H9 (cell line): ENCODE results near the gene SPRYD3. TPM values are rescaled to one million over a fixed set of nuclear protein-coding genes. Genes with fewer than 3 reads are reported as not detected.

Source experiments
- DNase-seq: peaks from one replicate; pipeline ENCODE4 v3.0.0-alpha.2; 2017
- H2AFZ ChIP-seq: one replicate; pipeline ENCODE4 v1.6.1; 2013; ENCODE audit warnings: mild to moderate bottlenecking, low read length, control low read depth, moderate library complexity
- H2AK5ac ChIP-seq: 2 replicates; pipeline ENCODE4 v1.6.1; 2013; ENCODE audit warnings: low read length, control low read depth, mixed read lengths; ENCODE audit not compliant: insufficient read length
- H2BK120ac ChIP-seq: one replicate; pipeline ENCODE4 v1.6.1; 2013; ENCODE audit warnings: low read depth, mild to moderate bottlenecking, low read length, control low read depth, inconsistent platforms; ENCODE audit not compliant: poor library complexity, severe bottlenecking
- H2BK12ac ChIP-seq: 2 replicates; pipeline ENCODE4 v1.6.1; 2013; ENCODE audit warnings: low read length, control low read depth, mixed read lengths, low read depth; ENCODE audit not compliant: insufficient read length
- H2BK15ac ChIP-seq: 2 replicates; pipeline ENCODE4 v1.6.1; 2013; ENCODE audit warnings: low read depth, low read length, control low read depth
- H2BK20ac ChIP-seq: one replicate; pipeline ENCODE4 v1.6.1; 2013; ENCODE audit warnings: low read depth, mild to moderate bottlenecking, low read length, control low read depth, inconsistent platforms; ENCODE audit not compliant: poor library complexity, severe bottlenecking
- H2BK5ac ChIP-seq: 2 replicates; pipeline ENCODE4 v1.6.1; 2013; ENCODE audit warnings: low read length, control low read depth, mixed read lengths; ENCODE audit not compliant: insufficient read length
- H3K14ac ChIP-seq: 2 replicates; pipeline ENCODE4 v1.6.1; 2013; ENCODE audit warnings: low read length, control low read depth; ENCODE audit not compliant: insufficient read depth
- H3K18ac ChIP-seq: 2 replicates; pipeline ENCODE4 v1.6.1; 2013; ENCODE audit warnings: low read depth, mild to moderate bottlenecking, mixed read lengths, low read length, control low read depth; ENCODE audit not compliant: insufficient read length
- H3K23ac ChIP-seq: 2 replicates; pipeline ENCODE4 v1.6.1; 2013; ENCODE audit warnings: low read length, control low read depth, mixed read lengths, low read depth; ENCODE audit not compliant: insufficient read length
- H3K23me2 ChIP-seq: 2 replicates; pipeline ENCODE4 v1.6.1; 2013; ENCODE audit warnings: low read depth, mild to moderate bottlenecking, mixed read lengths, low read length, control low read depth; ENCODE audit not compliant: insufficient read length, poor library complexity, severe bottlenecking
- H3K27ac ChIP-seq: 2 replicates; pipeline ENCODE4 v1.5.1; 2013; ENCODE audit warnings: low read length, control low read depth, mixed read lengths, low read depth; ENCODE audit not compliant: insufficient read length
- H3K27me3 ChIP-seq: 2 replicates; pipeline ENCODE4 v1.6.1; 2013; ENCODE audit warnings: low read length, control low read depth, inconsistent platforms; ENCODE audit not compliant: insufficient read depth
- H3K4ac ChIP-seq: 2 replicates; pipeline ENCODE4 v1.6.1; 2013; ENCODE audit warnings: low read depth, mild to moderate bottlenecking, control low read depth, inconsistent platforms, low read length, moderate library complexity
- H3K4me1 ChIP-seq: 2 replicates; pipeline ENCODE4 v1.6.1; 2013; ENCODE audit warnings: low read length, control low read depth, inconsistent platforms; ENCODE audit not compliant: insufficient read depth
- H3K4me2 ChIP-seq: 2 replicates; pipeline ENCODE4 v1.6.1; 2013; ENCODE audit warnings: low read length, control low read depth, mixed read lengths; ENCODE audit not compliant: insufficient read length, insufficient read depth
- H3K56ac ChIP-seq: 2 replicates; pipeline ENCODE4 v1.6.1; 2013; ENCODE audit warnings: low read depth, mild to moderate bottlenecking, mixed read lengths, low read length, control low read depth; ENCODE audit not compliant: insufficient read length
- H3K79me1 ChIP-seq: 2 replicates; pipeline ENCODE4 v1.6.1; 2013; ENCODE audit warnings: low read depth, mild to moderate bottlenecking, moderate library complexity, low read length, control low read depth, inconsistent platforms; ENCODE audit not compliant: insufficient read depth, poor library complexity, severe bottlenecking
- H3K79me2 ChIP-seq: 2 replicates; pipeline ENCODE4 v1.6.1; 2013; ENCODE audit warnings: low read length, control low read depth, inconsistent platforms; ENCODE audit not compliant: insufficient read depth
- H3K9ac ChIP-seq: 2 replicates; pipeline ENCODE4 v1.6.1; 2013; ENCODE audit warnings: low read length, control low read depth, mixed read lengths; ENCODE audit not compliant: insufficient read length; ENCODE audit errors: extremely low read depth
- H3K9me3 ChIP-seq: one replicate; pipeline ENCODE4 v1.6.1; 2013; ENCODE audit warnings: low read depth, low read length, inconsistent platforms; ENCODE audit not compliant: control insufficient read depth
- H3T11ph ChIP-seq: one replicate; pipeline ENCODE4 v1.6.1; 2013; ENCODE audit warnings: mild to moderate bottlenecking, low read length, control low read depth, inconsistent platforms
- H4K20me1 ChIP-seq: one replicate; pipeline ENCODE4 v1.6.1; 2013; ENCODE audit not compliant: control insufficient read depth, insufficient read length, insufficient read depth
- H4K5ac ChIP-seq: 2 replicates; pipeline ENCODE4 v1.6.1; 2013; ENCODE audit warnings: low read depth, mild to moderate bottlenecking, mixed read lengths, low read length, control low read depth; ENCODE audit not compliant: insufficient read length
- H4K8ac ChIP-seq: replicated peaks from 2 replicates; pipeline ENCODE4 v1.6.1; 2013; ENCODE audit warnings: low read length, control low read depth, mixed read lengths, low read depth; ENCODE audit not compliant: insufficient read length
- H4K91ac ChIP-seq: 2 replicates; pipeline ENCODE4 v1.6.1; 2013; ENCODE audit warnings: low read depth, mild to moderate bottlenecking, moderate library complexity, mixed read lengths, low read length, control low read depth; ENCODE audit not compliant: insufficient read length
- H3K27ac Mint-ChIP-seq, 3 experiments: 2 replicates in 2 of 3; 3 replicates in 1 of 3; pipeline ENCODE4 v1.8.0; 2020 to 2021; ENCODE audit warnings: mixed read lengths in 3 of 3, mild to moderate bottlenecking in 1 of 3, moderate library complexity in 1 of 3
- H3K27me3 Mint-ChIP-seq: 2 replicates; pipeline ENCODE4 v1.8.0; 2021; ENCODE audit warnings: low read depth, mild to moderate bottlenecking, moderate library complexity, mixed read lengths
- H3K36me3 Mint-ChIP-seq, 3 experiments: 2 replicates in 2 of 3; 3 replicates in 1 of 3; pipeline ENCODE4 v1.8.0; 2020 to 2021; ENCODE audit warnings: low read depth in 3 of 3, mixed read lengths in 3 of 3; ENCODE audit not compliant: insufficient read depth in 1 of 3
- H3K4me1 Mint-ChIP-seq, 2 experiments: 2 replicates each; pipeline ENCODE4 v1.8.0; 2020; ENCODE audit warnings: mixed read lengths in 2 of 2
- H3K4me3 Mint-ChIP-seq, 2 experiments: 2 replicates in 1 of 2; 3 replicates in 1 of 2; pipeline ENCODE4 v1.8.0; 2020 to 2021; ENCODE audit warnings: mild to moderate bottlenecking in 2 of 2, mixed read lengths in 2 of 2, moderate library complexity in 1 of 2
- H3K9me3 Mint-ChIP-seq, 2 experiments: 2 replicates in 1 of 2; 3 replicates in 1 of 2; pipeline ENCODE4 v1.8.0; 2020; ENCODE audit warnings: mild to moderate bottlenecking in 2 of 2, mixed read lengths in 2 of 2, moderate library complexity in 1 of 2
- CTCF ChIP-seq: fragments of 200-600 bp; sonication (generic); conservative IDR thresholded peaks from 3 replicates; pipeline ENCODE4 v1.8.0; 2021; ENCODE audit warnings: antibody characterized with exemption, mild to moderate bottlenecking
- WGBS: extraction: QIAGEN DNeasy Blood & Tissue Kit; methylation state at CpG from one replicate; pipeline ENCODE4 v1.1.7; 2013; ENCODE audit warnings: missing lambda C conversion rate, low lambda C conversion rate, mixed read lengths; ENCODE audit not compliant: insufficient read length; ENCODE audit errors: extremely low coverage; 5-methylcytosine and 5-hydroxymethylcytosine counted together
- total RNA-seq: library from RNA; stranded (reverse); gene quantifications from 2 replicates; pipeline ENCODE4 v1.2.1, GENCODE V29; 2021

Gene SPRYD3
- total RNA-seq, 1 experiment from 2014 or later, result 6.5 TPM

- H3K4me3 Mint-ChIP-seq, result no peak overlapping the region
- Histone ChIP-seq H4K20me1 (no peaks in the 10 kb centered on the region), H3K4me1 (no peaks in the 10 kb centered on the region), H3K9me3 (no peaks in the 10 kb centered on the region), H4K5ac (no peak overlapping the region), H3K4me2 (no peak overlapping the region), H2AK5ac (no peak overlapping the region), H2BK20ac (no peak overlapping the region), H3K79me2 (no peaks in the 10 kb centered on the region), H3K18ac (no peak overlapping the region), H3K14ac (no peak overlapping the region), H4K91ac (no peak overlapping the region), H3K23me2 (no peaks in the 10 kb centered on the region), H2BK5ac (no peak overlapping the region), H2BK12ac (no peak overlapping the region), H3K27ac (no peak overlapping the region), H4K8ac (no peak overlapping the region), H2BK15ac (no peak overlapping the region), H2AFZ (no peak overlapping the region), H3K4ac (no peak overlapping the region), H3K27me3 (no peaks in the 10 kb centered on the region), H3K9ac (no peak overlapping the region), H3T11ph (no peak overlapping the region), H3K23ac (no peak overlapping the region), H3K79me1 (no peaks in the 10 kb centered on the region), H3K56ac (no peak overlapping the region), H2BK120ac (no peak overlapping the region)
- DNase-seq, result no peak
- no peaks in the 10 kb centered on the region for H3K4me1 Mint-ChIP-seq
- H3K27me3 Mint-ChIP-seq, result peaks cover 78% of the 10 kb centered on the region
- no peak for TF ChIP-seq CTCF
- no CpG with 5 or more reads among the region's 3 CpGs for WGBS
- peaks cover 0 to 2% of the 10 kb centered on the region in 2 experiments; a peak in 1 of 5 replicates for H3K9me3 Mint-ChIP-seq
- H3K36me3 Mint-ChIP-seq, result no peaks in the 10 kb centered on the region; a peak in 1 of 7 replicates
- no peak overlapping the region for H3K27ac Mint-ChIP-seq
Measured at GRCh38 chr12:53086361-53086760, 7.2 kb upstream of the SPRYD3 start.
